Heart left ventricle (tissue), 13 donors: ENCODE measurements around the gene CTNNAL1.

Experiments used
- CTCF ChIP-seq, 12 donors: fragments of 200-600 bp; sonication (generic) in 4 of 12; IDR thresholded peaks; one replicate each; pipeline versions ENCODE4 v1.5.0 to v1.8.0; 2018 to 2022; ENCODE audit warnings: antibody characterized with exemption in 12 of 12, mild to moderate bottlenecking in 5 of 12
- POLR2A ChIP-seq, 2 donors: fragments of 450-650 bp; IDR thresholded peaks; one replicate each; pipeline ENCODE4 v1.6.1; 2017; ENCODE audit warnings: antibody characterized with exemption in 2 of 2, mild to moderate bottlenecking in 2 of 2, moderate library complexity in 2 of 2
- donor health status: ischemic (EF 13 %, LVEDD 7.1; RV severe dilation, severe dysfunction).
- donor health status: DM: no; HTN: yes; CAD: no.
- donor health status: DM: no; HTN: no; CAD: no.
- donor health status: ischemic (EF 25% LVEDD 6.9; RV normal size, moderate dysfunction).
- donor health status: ischemic (EF 25% LVEDD 5.7; RV mildly dilated, moderate dysfunction).
- donor health status: ischemic (EF 35%, LVEDD 5.7; RV mildly dilated, moderate dysfunction).
- donor health status: nonischemic (EF 11% LVEDD 7.7; RV severe dilation, severe dysfunction).
- donor health status: DM: yes; HTN: yes; CAD: no.
- donor health status: PGD.
- donor health status: ischemic (EF 29% LVEDD 5.4; RV normal size, mild dysfunction).
- donor health status: nonischemic (EF 23%, LVEDD 6.1; RV moderate dilation, normal function).

- TF ChIP-seq CTCF (IDR thresholded peaks at IDR 0.05) (no peak), POLR2A (IDR thresholded peaks at IDR 0.05) (no peak)
Measured at GRCh38 chr9:109011231-109011671, 2.0 kb downstream of the CTNNAL1 start.
